Astrocyte (in vitro differentiated cells and primary cell): ENCODE measurements around the gene CLMN.

ENCODE experiments used
- EZH2 ChIP-seq: IDR thresholded peaks from 2 replicates; pipeline ENCODE4 v1.6.1; 2012; ENCODE audit warnings: mild to moderate bottlenecking, low read length, inconsistent platforms; ENCODE audit not compliant: insufficient read depth
- TF ChIP-seq, protein P1 (sequence below): IDR thresholded peaks from 2 replicates; pipeline ENCODE4 v1.5.1; 2011; ENCODE audit warnings: low read depth, mild to moderate bottlenecking, inconsistent platforms, low read length, moderate library complexity; ENCODE audit not compliant: insufficient read depth

DNA sequence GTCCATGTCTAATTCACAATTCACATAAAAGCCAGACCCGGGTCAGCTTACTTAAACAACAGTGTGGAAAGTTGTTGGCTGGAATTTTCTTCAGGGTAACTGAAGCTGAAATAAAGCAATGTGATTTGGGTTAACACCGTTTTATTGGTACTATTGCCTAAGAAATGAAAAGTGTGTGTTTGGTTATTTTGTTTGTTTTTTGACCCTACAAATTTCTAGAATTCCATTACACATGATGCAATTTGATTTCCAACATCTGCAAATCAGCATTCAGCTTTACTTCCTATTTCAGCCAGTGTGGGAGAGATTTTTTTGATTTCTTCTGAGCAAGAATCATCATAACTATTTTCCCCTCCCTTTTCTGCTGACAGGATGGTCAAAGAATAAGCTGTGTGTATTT is 45.7 kb upstream of the CLMN start:
- TF ChIP-seq, protein P1, sequence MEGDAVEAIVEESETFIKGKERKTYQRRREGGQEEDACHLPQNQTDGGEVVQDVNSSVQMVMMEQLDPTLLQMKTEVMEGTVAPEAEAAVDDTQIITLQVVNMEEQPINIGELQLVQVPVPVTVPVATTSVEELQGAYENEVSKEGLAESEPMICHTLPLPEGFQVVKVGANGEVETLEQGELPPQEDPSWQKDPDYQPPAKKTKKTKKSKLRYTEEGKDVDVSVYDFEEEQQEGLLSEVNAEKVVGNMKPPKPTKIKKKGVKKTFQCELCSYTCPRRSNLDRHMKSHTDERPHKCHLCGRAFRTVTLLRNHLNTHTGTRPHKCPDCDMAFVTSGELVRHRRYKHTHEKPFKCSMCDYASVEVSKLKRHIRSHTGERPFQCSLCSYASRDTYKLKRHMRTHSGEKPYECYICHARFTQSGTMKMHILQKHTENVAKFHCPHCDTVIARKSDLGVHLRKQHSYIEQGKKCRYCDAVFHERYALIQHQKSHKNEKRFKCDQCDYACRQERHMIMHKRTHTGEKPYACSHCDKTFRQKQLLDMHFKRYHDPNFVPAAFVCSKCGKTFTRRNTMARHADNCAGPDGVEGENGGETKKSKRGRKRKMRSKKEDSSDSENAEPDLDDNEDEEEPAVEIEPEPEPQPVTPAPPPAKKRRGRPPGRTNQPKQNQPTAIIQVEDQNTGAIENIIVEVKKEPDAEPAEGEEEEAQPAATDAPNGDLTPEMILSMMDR: no peak
- no peak for TF ChIP-seq EZH2
